GM19463 (cell line): ENCODE measurements around the gene SMIM22.

Experiments
- ATAC-seq: cut with Tn5 transposase; IDR thresholded peaks from one replicate; pipeline ENCODE4 v1.9.1; 2021; ENCODE audit warnings: mild to moderate bottlenecking, moderate library complexity; ENCODE audit not compliant: unreplicated experiment

Gene SMIM22

DNA sequence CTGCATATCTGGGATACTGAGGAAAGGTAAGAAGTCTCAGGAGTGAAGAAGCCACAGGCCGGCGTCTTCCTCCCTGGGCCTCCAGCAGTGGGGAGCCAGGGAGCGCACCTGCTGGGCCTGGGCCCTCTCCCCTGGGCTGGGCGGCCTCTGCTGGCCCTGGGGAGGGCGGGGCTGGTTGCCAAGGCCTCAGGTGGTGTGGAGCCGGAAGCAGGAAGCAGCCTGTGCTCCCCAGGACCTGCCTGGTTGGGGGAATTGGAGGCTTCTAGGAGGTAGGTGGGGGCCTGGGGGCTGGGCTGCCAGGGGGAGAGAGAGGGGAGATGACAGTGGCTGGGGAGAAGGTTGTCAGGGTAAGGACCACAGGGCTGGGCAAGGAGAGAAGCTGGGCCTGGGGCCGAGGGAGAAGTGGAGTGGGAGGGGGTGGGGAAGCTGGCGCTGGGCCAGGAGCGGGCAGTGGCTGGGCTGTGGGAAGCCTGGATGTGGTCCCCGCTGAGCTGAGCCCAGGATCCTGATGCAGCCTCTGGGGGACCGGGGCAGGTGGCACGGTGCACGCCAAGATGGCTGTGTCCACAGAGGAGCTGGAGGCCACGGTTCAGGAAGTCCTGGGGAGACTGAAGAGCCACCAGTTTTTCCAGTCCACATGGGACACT is at the start of gene SMIM22:
Gene SMIM22, plus strand, starts transcription at position 189 of the 647 bp plus-strand sequence. Its CDS starts 366 bp downstream, at position 555.
- ATAC-seq: no peak

GRCh38 chr16:4746215-4746614 is 49.0 kb upstream of the SMIM22 start:
- no peak for ATAC-seq

DNA sequence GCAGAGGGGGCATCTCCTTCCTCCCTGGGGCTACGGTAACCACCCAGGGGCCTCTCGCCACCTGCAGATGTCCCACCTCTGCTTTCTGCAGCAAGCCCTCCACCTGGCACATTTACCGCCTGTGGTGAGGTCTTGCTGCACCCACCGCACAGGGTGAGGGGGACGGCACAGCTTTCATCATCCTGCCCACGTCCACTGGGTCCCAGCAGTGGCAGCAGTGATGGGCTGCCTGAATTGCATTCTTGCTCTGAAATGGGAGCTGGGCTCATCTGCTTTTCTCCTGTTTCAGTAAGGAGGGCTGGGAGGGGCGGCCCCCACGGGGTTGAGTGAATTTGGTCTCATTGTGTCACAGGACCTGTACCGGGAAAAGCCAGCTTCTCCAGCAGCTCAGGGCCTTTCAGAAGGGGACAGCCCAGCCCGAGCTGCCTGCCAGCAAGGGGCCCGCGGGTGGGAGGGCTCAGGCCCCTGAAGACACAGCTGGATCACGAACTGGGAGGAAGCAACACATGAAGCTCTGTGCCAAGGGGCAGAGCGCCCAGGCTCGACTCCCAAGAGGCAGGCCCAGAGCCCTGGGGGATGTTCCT is 48.1 kb upstream of the SMIM22 start:
- ATAC-seq: no peak

GRCh38 chr16:4747906-4748681 is 47.1 kb upstream of the SMIM22 start:
- no peak for ATAC-seq

DNA sequence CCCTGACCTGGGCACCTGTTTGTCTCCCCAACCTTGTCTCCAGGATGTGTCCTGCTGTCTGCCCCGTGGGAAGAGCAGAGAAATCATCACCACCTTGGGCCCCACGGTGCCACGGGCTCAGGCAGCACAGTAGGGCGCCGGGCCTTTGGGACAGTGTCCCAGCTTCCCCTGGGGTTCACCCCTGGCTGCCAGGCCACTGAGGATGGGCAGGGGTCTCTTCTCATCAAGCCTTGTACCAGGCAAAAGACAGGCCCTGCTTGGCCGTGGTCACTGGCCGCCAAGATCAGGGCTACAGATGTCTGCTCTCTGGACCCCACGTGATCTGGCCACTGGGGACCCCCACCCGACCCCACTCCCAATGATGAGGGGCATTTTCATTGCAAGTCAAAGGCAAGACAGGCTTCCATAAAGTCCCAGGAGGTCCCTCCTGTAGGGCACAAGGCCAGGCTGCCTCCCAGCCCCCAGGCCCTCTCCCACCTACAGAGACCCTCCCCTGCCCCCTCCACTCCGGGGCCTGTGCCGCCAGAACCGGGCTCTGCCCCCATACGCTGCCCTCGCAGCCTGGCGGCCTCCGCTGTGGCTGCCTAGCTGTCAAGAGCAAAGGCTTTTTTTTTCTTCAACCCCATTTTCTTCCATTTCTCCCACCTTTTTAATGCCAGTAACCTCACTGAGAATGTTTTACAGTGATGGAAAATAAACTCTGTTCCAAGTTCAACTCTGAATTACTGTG is 46.3 kb upstream of the SMIM22 start:
- no peak for ATAC-seq

DNA sequence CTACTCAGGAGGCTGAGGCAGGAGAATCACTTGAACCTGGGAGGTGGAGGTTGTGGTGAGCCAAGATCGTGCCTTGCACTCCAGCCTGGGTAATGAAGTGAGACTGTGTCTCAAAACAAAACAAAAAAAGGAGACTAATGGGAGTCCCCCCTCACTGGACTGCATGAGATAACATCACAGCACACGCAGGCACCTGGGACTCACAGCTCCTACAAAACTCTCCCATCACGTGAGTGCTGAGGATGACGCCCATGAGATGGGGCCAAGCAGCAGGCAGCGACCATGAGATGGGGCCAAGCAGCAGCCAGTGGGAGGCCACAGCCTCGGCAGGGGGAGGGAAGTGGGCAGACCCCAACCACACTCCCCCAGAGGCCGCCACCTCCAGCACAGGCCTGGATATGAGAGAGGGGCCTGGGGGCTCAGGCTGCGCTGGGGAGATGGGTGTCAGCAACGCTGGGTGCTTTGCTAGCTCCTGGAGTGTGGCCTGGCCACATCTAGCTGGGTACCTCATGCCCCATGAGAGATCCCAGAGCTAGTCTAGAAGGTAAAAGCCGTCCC is 45.4 kb upstream of the SMIM22 start:
- no peak for ATAC-seq

DNA sequence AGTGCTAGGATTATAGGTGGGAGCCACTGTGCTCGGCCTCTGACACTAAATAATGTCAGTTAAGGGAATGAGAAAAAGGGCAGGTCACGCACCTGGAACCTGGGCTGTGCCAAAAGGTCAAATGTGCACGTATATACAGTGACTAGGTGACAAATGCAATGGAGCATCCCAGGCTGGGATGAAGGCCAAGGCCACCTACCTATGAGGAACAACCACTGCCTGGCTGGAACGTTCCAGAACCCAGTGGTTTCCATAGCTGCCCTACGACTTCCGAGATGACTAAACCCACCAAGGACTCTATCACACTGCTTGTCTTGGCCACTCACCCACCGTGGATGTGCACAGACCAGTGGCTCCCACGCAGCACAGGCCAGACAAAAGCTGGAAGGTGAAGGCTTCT is 44.3 kb upstream of the SMIM22 start:
- ATAC-seq: no peak

DNA sequence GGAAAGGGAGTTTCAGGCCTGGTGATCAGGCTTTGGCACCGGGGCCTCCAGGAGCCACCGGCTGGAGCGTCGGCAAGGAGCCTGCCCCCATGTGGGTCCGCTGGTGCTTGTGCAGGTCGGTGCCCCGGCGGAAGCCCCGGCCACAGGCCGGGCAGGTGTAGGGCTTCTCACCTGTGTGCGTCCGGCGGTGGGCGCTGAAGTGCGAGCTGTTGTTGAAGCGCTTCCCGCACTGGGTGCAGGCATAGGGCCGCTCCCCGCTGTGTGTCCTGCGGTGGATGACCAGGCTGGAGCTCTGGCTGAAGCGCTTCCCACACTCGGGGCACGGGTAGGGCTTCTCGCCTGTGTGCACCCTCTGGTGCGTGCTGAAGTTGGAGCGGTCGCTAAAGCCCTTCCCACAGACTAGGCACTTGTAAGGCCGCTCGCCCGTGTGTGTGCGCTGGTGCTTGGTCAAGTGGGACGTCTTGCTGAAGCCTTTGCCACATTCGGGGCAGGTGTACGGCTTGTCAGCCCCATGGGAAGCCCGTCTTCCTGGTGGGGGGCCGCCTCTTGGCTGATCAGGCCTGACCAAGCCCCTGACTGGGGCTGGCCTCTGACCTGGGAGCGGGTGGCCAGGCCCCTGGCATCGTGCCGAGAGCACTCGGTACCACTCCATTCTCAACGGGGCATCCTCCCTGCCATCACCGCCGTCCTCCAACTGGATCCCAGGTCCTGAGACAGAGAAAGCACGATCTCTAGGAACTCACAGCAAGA is 42.6 kb upstream of the SMIM22 start:
- no peak for ATAC-seq

DNA sequence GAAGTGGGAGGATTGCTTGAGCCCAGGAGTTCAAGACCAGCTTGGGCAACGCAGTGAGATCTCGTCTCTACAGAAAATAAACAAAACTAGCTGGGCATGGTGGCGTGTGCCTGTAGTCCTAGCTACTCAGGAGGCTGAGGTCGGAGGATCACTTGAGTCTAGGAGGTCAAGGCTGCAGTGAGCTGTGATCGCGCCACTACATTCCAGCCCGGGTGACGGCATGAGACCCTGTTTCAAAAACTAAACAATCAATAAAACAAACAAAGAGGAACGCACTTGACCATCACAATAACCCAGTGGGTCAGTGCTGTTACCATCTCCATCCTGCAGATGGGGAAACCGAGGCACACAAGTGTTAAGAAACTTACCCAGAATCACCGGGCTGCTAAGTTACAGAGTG is 41.9 kb upstream of the SMIM22 start:
- ATAC-seq: no peak

- no peak for ATAC-seq
Observed at GRCh38 chr16:4754865-4755264, 40.3 kb upstream of the SMIM22 start.

DNA sequence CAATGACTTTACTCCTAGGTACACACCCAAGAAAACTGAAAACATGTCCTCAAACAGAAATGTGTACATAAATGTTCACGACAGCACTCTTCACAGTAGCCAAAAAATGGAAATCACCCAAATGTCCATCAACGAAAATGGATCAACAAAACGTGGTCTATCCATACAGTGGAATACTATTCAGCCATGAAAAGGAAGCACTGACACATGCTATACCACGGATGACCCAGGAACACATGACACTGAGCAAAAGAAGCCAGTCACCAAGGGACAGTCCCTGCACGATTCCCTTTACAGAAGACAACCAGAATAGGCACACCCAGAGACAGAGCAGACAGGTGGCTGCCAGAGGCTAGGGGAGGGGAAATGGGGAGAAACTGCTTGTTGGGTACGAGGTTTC is 39.5 kb upstream of the SMIM22 start:
- ATAC-seq: no peak

- no peak for ATAC-seq
Observed at GRCh38 chr16:4760221-4760910, 34.8 kb upstream of the SMIM22 start.

- no peak for ATAC-seq
Observed at GRCh38 chr16:4762205-4762604, 33.0 kb upstream of the SMIM22 start.

DNA sequence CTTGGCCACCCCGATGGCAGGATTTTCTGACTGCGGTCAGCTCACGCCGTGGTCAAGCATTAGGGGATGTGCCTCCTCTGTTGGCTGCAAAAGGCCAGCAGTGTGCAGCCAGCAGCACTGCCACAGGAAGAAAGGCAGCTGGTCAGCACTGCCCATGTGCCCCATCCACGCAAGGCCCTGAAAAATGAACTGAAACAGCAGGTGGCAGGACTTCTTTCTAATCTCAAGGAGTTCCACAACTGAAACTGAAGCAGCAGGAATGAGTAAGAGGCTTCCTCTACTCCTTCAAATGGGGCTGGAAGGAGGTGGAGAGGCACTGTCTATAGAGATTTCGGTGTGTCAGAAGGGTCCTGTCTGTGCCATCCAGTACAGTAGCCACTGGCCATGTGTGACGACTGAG is 31.4 kb upstream of the SMIM22 start:
- ATAC-seq: no peak

DNA sequence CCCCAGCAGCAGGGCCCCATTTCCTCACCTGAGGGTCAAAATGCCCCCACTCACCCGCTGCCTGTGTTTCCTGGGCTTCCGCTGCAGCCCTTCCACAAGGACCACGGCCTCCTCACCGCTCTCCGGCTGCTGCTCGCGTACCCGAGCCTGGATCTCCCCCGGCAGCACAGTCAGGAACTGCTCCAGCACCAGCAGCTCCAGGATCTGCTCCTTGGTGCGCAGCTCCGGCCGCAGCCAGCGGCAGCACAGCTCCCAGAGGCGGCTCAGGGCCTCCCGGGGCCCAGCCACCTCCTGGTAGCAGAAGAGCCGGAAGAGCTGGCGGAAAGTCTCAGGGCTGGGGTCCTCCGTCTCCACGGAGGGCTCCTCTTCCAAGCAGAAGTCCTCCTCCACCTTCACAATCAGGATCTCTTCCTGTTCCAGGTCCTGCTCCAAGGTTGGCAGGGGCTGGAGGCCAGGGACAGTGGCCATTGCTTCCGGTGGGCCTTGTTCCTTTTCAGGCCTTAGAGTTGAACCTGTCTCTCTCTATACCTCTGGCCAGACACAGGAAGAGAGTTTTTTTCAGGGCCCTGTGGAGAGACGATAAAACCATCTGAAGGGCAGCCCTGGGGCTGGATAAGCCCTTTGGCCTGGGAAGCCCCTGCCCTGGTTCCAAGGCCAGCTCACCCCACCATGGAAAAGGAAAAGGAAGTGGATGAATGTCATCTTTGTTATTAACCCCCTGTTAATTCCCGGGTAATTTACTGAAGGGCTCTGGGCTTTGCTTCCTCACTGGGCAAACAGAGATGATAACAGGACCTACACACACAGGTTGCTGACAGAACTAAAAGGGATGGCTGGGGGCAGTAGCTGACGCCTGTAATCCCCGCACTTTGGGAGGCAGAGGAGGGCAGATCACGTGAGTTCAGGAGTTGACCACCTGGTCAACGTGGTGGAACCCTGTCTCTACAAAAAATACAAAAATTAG is 29.4 kb upstream of the SMIM22 start:
- ATAC-seq: no peak

GRCh38 chr16:4766875-4767628 is 28.1 kb upstream of the SMIM22 start, which contains the start of gene ZNF500:
Gene ZNF500, minus strand, starts transcription at chr16:4767162. Its CDS starts 1,184 bp downstream, at chr16:4765978.
- ATAC-seq: peak; percentile 91

DNA sequence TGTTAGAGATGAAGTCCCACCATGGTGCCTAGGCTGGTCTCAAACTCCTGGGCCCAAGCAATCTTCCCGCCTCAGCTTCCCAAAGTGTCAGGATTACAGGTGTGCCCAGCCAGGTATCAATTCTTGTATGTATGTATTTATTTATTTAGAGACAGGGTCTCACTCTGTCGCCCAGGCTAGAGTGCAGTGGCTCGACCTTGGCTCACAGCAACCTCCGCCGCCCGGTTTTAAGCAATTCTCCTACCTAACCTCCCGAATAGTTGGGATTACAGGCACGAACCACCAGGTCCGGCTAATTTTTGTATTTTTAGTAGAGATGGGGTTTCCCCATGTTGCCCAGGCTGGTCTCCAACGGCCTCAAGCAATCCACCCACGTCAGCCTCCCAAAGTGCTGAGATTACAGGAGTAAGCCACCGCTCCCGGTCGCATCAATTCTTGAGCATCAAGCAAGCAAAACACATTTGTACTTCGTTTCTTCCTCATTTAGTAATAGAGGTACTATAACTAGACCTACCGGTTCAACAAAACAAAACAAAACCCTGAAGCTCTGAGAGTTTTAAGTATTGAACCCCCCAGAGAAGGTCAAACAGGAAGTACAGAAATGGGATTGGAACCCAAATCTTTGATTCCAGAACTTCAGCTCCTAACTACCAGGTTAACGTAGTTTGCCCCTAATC is 27.2 kb upstream of the SMIM22 start:
- ATAC-seq: no peak
